Activated naive CD4-positive, alpha-beta T cell treated with anti-CD3 and anti-CD28 coated beads, Interleukin-2, amount 50 U/mL, for 72 hours (primary cell): ENCODE data around the gene SIRT4. TPM values are rescaled to one million over a fixed set of nuclear protein-coding genes. Genes with fewer than 3 reads are reported as not detected.

Experiments used
- ATAC-seq, 2 donors: fragments of 150-1000 bp; cut with Tn5 transposase; 2 replicates each; pipeline ENCODE4 v1.10.0; 2021; ENCODE audit warnings: mild to moderate bottlenecking in 2 of 2, moderate library complexity in 2 of 2
- DNase-seq, 2 donors: peaks; one replicate each; pipeline ENCODE4 v3.0.0; 2021 to 2022; ENCODE audit warnings: low spot score in 2 of 2
- H3K27ac Mint-ChIP-seq, 2 donors: one replicate each; pipeline ENCODE4 v1.8.0; 2022; ENCODE audit warnings: mild to moderate bottlenecking in 2 of 2, mixed read lengths in 2 of 2
- H3K36me3 Mint-ChIP-seq, 2 donors: one replicate each; pipeline ENCODE4 v1.8.0; 2022; ENCODE audit warnings: mixed read lengths in 2 of 2
- H3K9me3 Mint-ChIP-seq, 2 donors: one replicate each; pipeline ENCODE4 v1.8.0; 2022; ENCODE audit warnings: mixed read lengths in 2 of 2
- total RNA-seq, 2 donors: library from RNA; stranded (reverse); gene quantifications; one replicate each; pipeline ENCODE4 v1.2.3, GENCODE V29; 2022

SIRT4 gene
- total RNA-seq, 2 donors from 2014 or later = 3.3 TPM

- ATAC-seq = no peak
- no peak for DNase-seq
- peaks cover 7 to 8% of the 10 kb centered on the region in 2 donors for H3K36me3 Mint-ChIP-seq
- no peaks in the 10 kb centered on the region for H3K9me3 Mint-ChIP-seq
- H3K27ac Mint-ChIP-seq = peak overlapping the region; percentile 68 to 84
Observed at GRCh38 chr12:120266180-120266870, 35.8 kb upstream of the SIRT4 start.

- DNase-seq (no peak), ATAC-seq (no peak)
- peaks cover 7 to 8% of the 10 kb centered on the region in 2 donors for H3K36me3 Mint-ChIP-seq
- H3K27ac Mint-ChIP-seq = no peak overlapping the region
- H3K9me3 Mint-ChIP-seq = no peaks in the 10 kb centered on the region
Observed at GRCh38 chr12:120267736-120268135, 34.4 kb upstream of the SIRT4 start.

- ATAC-seq = no peak
- Mint-ChIP-seq H3K9me3 (no peaks in the 10 kb centered on the region), H3K36me3 (no peaks in the 10 kb centered on the region), H3K27ac (no peak overlapping the region)
- no peak for DNase-seq
Observed at GRCh38 chr12:120276734-120277133, 25.4 kb upstream of the SIRT4 start.

GRCh38 chr12:120278137-120279069 lies 23.7 kb upstream of the SIRT4 start:
- DNase-seq (no peak), ATAC-seq (no peak)
- Mint-ChIP-seq H3K9me3 (no peaks in the 10 kb centered on the region), H3K27ac (no peak overlapping the region), H3K36me3 (no peaks in the 10 kb centered on the region)

- DNase-seq (no peak), ATAC-seq (no peak)
- Mint-ChIP-seq H3K36me3 (no peaks in the 10 kb centered on the region), H3K27ac (no peak overlapping the region), H3K9me3 (no peaks in the 10 kb centered on the region)
Observed at GRCh38 chr12:120283318-120283717, 18.8 kb upstream of the SIRT4 start.

- Mint-ChIP-seq H3K27ac (no peak overlapping the region), H3K9me3 (no peaks in the 10 kb centered on the region), H3K36me3 (no peaks in the 10 kb centered on the region)
- ATAC-seq = no peak
- DNase-seq = no peak
Observed at GRCh38 chr12:120284381-120284780, 17.7 kb upstream of the SIRT4 start.

GRCh38 chr12:120286768-120287490 lies 15.2 kb upstream of the SIRT4 start:
- Mint-ChIP-seq H3K9me3 (no peaks in the 10 kb centered on the region), H3K36me3 (no peaks in the 10 kb centered on the region), H3K27ac (no peak overlapping the region)
- ATAC-seq (no peak), DNase-seq (no peak)

- Mint-ChIP-seq H3K27ac (no peak overlapping the region), H3K9me3 (no peaks in the 10 kb centered on the region), H3K36me3 (no peaks in the 10 kb centered on the region)
- ATAC-seq = no peak
- no peak for DNase-seq
Observed at GRCh38 chr12:120287491-120287890, 14.6 kb upstream of the SIRT4 start.

GRCh38 chr12:120290609-120291305 lies 11.4 kb upstream of the SIRT4 start:
- peak in 1 of 2 donors; percentile 18 for ATAC-seq
- DNase-seq = peak in 1 of 2 donors; percentile 33
- Mint-ChIP-seq H3K9me3 (no peaks in the 10 kb centered on the region), H3K36me3 (no peaks in the 10 kb centered on the region), H3K27ac (no peak overlapping the region)

GRCh38 chr12:120292411-120292660 lies 9.8 kb upstream of the SIRT4 start:
- H3K27ac Mint-ChIP-seq = no peak overlapping the region
- no peaks in the 10 kb centered on the region for H3K36me3 Mint-ChIP-seq
- ATAC-seq (peak; percentile 0 to 13), DNase-seq (no peak)
- no peaks in the 10 kb centered on the region for H3K9me3 Mint-ChIP-seq

GRCh38 chr12:120292661-120293531 lies 9.2 kb upstream of the SIRT4 start, which contains the start of gene RNU4-1:
Gene RNU4-1, minus strand, starts transcription at chr12:120293237.
- H3K9me3 Mint-ChIP-seq = no peaks in the 10 kb centered on the region
- DNase-seq (peak; percentile 72 to 83), ATAC-seq (peak; percentile 50 to 59)
- no peaks in the 10 kb centered on the region for H3K36me3 Mint-ChIP-seq
- no peak within 1 kb of the TSS for H3K27ac Mint-ChIP-seq

- no peaks in the 10 kb centered on the region for H3K36me3 Mint-ChIP-seq
- no peaks in the 10 kb centered on the region for H3K9me3 Mint-ChIP-seq
- no peak for ATAC-seq
- DNase-seq = no peak
- H3K27ac Mint-ChIP-seq = no peak overlapping the region
Observed at GRCh38 chr12:120314220-120314619, 12.1 kb downstream of the SIRT4 start.

- Mint-ChIP-seq H3K36me3 (no peaks in the 10 kb centered on the region), H3K9me3 (no peaks in the 10 kb centered on the region), H3K27ac (peak overlapping the region; percentile 94 to 98)
- ATAC-seq = no peak
- no peak for DNase-seq
Observed at GRCh38 chr12:120316798-120317223, 14.7 kb downstream of the SIRT4 start.

- Mint-ChIP-seq H3K27ac (peak overlapping the region; percentile 94 to 98), H3K9me3 (no peaks in the 10 kb centered on the region), H3K36me3 (no peaks in the 10 kb centered on the region)
- DNase-seq (peak; percentile 100), ATAC-seq (peak; percentile 100)
Observed at GRCh38 chr12:120317224-120318105, 15.3 kb downstream of the SIRT4 start.
